IPS-18a (cell line): ENCODE data around the gene DNAJC8.

Experiments
- H3K27ac ChIP-seq: one replicate; pipeline ENCODE4 v1.5.1; 2013; ENCODE audit warnings: low read length
- H3K27me3 ChIP-seq: one replicate; pipeline ENCODE4 v1.6.1; 2013; ENCODE audit warnings: mild to moderate bottlenecking, low read length; ENCODE audit not compliant: control insufficient read depth, insufficient read depth
- H3K36me3 ChIP-seq: one replicate; pipeline ENCODE4 v1.6.1; 2013; ENCODE audit warnings: low read depth, low read length; ENCODE audit not compliant: control insufficient read depth
- H3K4me1 ChIP-seq: one replicate; pipeline ENCODE4 v1.6.1; 2013; ENCODE audit warnings: low read depth, low read length; ENCODE audit not compliant: control insufficient read depth
- H3K4me3 ChIP-seq: one replicate; pipeline ENCODE4 v1.5.1; 2013; ENCODE audit warnings: low read length
- H3K9ac ChIP-seq: one replicate; pipeline ENCODE4 v1.6.1; 2013; ENCODE audit warnings: mild to moderate bottlenecking, low read length, moderate library complexity
- H3K9me3 ChIP-seq: one replicate; pipeline ENCODE4 v1.6.1; 2013; ENCODE audit warnings: low read depth, low read length; ENCODE audit not compliant: control insufficient read depth

Gene DNAJC8

GRCh38 chr1:28248273-28249012 is 15.6 kb upstream of the DNAJC8 start:
- no peak overlapping the region for H3K27ac ChIP-seq
- no peaks in the 10 kb centered on the region for H3K27me3 ChIP-seq
- H3K9me3 ChIP-seq = no peaks in the 10 kb centered on the region
- H3K4me1 ChIP-seq = peaks cover 20% of the 10 kb centered on the region
- H3K4me3 ChIP-seq = no peak overlapping the region
- peak overlapping the region; percentile 21 for H3K9ac ChIP-seq
- no peaks in the 10 kb centered on the region for H3K36me3 ChIP-seq

GRCh38 chr1:28247612-28248272 is 14.9 kb upstream of the DNAJC8 start:
- no peaks in the 10 kb centered on the region for H3K36me3 ChIP-seq
- H3K27me3 ChIP-seq = no peaks in the 10 kb centered on the region
- H3K9ac ChIP-seq = peak overlapping the region; percentile 37
- H3K4me3 ChIP-seq = peak overlapping the region; percentile 57
- peaks cover 20% of the 10 kb centered on the region for H3K4me1 ChIP-seq
- H3K27ac ChIP-seq = no peak overlapping the region
- H3K9me3 ChIP-seq = no peaks in the 10 kb centered on the region

GRCh38 chr1:28246427-28246832 is 13.6 kb upstream of the DNAJC8 start:
- no peak overlapping the region for H3K27ac ChIP-seq
- peak overlapping the region; percentile 57 for H3K4me3 ChIP-seq
- H3K4me1 ChIP-seq = peaks cover 20% of the 10 kb centered on the region
- no peaks in the 10 kb centered on the region for H3K27me3 ChIP-seq
- peak overlapping the region; percentile 49 for H3K9ac ChIP-seq
- H3K36me3 ChIP-seq = no peaks in the 10 kb centered on the region
- H3K9me3 ChIP-seq = no peaks in the 10 kb centered on the region

GRCh38 chr1:28244549-28245251 is 11.9 kb upstream of the DNAJC8 start:
- Histone ChIP-seq H3K4me3 (no peak overlapping the region), H3K27ac (no peak overlapping the region), H3K9me3 (no peaks in the 10 kb centered on the region), H3K27me3 (no peaks in the 10 kb centered on the region), H3K4me1 (peaks cover 16% of the 10 kb centered on the region), H3K36me3 (no peaks in the 10 kb centered on the region), H3K9ac (no peak overlapping the region)

GRCh38 chr1:28243685-28244311 is 11.0 kb upstream of the DNAJC8 start:
- no peak overlapping the region for H3K9ac ChIP-seq
- peaks cover 10% of the 10 kb centered on the region for H3K4me1 ChIP-seq
- H3K4me3 ChIP-seq = no peak overlapping the region
- no peaks in the 10 kb centered on the region for H3K27me3 ChIP-seq
- no peak overlapping the region for H3K27ac ChIP-seq
- no peaks in the 10 kb centered on the region for H3K9me3 ChIP-seq
- H3K36me3 ChIP-seq = no peaks in the 10 kb centered on the region

- peaks cover 6% of the 10 kb centered on the region for H3K4me1 ChIP-seq
Measured at GRCh38 chr1:28241638-28242241, 8.9 kb upstream of the DNAJC8 start.

GRCh38 chr1:28240024-28240423 is 7.2 kb upstream of the DNAJC8 start:
- H3K27me3 ChIP-seq = no peaks in the 10 kb centered on the region
- no peaks in the 10 kb centered on the region for H3K9me3 ChIP-seq
- peaks cover 6% of the 10 kb centered on the region for H3K4me1 ChIP-seq
- H3K9ac ChIP-seq = no peak overlapping the region
- H3K36me3 ChIP-seq = peaks cover 10% of the 10 kb centered on the region
- H3K27ac ChIP-seq = no peak overlapping the region
- no peak overlapping the region for H3K4me3 ChIP-seq

More at GRCh38 chr1:28241638-28242241, 8.9 kb upstream of the DNAJC8 start:
- H3K9ac ChIP-seq = no peak overlapping the region
- no peaks in the 10 kb centered on the region for H3K9me3 ChIP-seq
- H3K27me3 ChIP-seq = no peaks in the 10 kb centered on the region
- no peak overlapping the region for H3K27ac ChIP-seq
- H3K4me3 ChIP-seq = no peak overlapping the region
- peaks cover 10% of the 10 kb centered on the region for H3K36me3 ChIP-seq

- Histone ChIP-seq H3K36me3 (peaks cover 10% of the 10 kb centered on the region), H3K9ac (no peak overlapping the region), H3K27ac (no peak overlapping the region), H3K4me1 (peaks cover 6% of the 10 kb centered on the region), H3K27me3 (no peaks in the 10 kb centered on the region), H3K4me3 (no peak overlapping the region), H3K9me3 (no peaks in the 10 kb centered on the region)
Measured at GRCh38 chr1:28239004-28239403, 6.2 kb upstream of the DNAJC8 start.

GRCh38 chr1:28236656-28237322 is 4.0 kb upstream of the DNAJC8 start:
- no peaks in the 10 kb centered on the region for H3K27me3 ChIP-seq
- H3K27ac ChIP-seq = peak overlapping the region; percentile 26
- H3K4me1 ChIP-seq = peaks cover 6% of the 10 kb centered on the region
- H3K9me3 ChIP-seq = no peaks in the 10 kb centered on the region
- H3K4me3 ChIP-seq = peak overlapping the region; percentile 78
- peaks cover 10% of the 10 kb centered on the region for H3K36me3 ChIP-seq
- H3K9ac ChIP-seq = peak overlapping the region; percentile 74

GRCh38 chr1:28235755-28236655 is 3.2 kb upstream of the DNAJC8 start, which contains the start of gene ATP5IF1:
TSS of gene ATP5IF1 (plus strand) at chr1:28236124. CDS start at chr1:28236184, 60 bp downstream.
- Histone ChIP-seq H3K27ac (peak within 1 kb of the TSS; percentile 72), H3K4me3 (peak within 1 kb of the TSS; percentile 78), H3K36me3 (peaks cover 10% of the 10 kb centered on the region), H3K9me3 (no peaks in the 10 kb centered on the region), H3K9ac (peak within 1 kb of the TSS; percentile 74), H3K27me3 (no peaks in the 10 kb centered on the region), H3K4me1 (peaks cover 6% of the 10 kb centered on the region)
